ENCODE measurements around the gene GPER1.
"Not testable (repeated sequence)": the region's sequence is repeated elsewhere in the genome, so short reads cannot be mapped to it uniquely, and the experiment has no call there.

Gene GPER1

GRCh38 chr7:1073142-1073977 is 14.6 kb upstream of the GPER1 start:
- no peaks in the 10 kb centered on the region for H3K4me1 Mint-ChIP-seq (ENCODE audit: low read depth)
- H3K4me3 Mint-ChIP-seq: no peak overlapping the region
- H3K27me3 Mint-ChIP-seq: no peaks in the 10 kb centered on the region
- H3K36me3 Mint-ChIP-seq: no peaks in the 10 kb centered on the region
- H3K27ac Mint-ChIP-seq: no peak overlapping the region
- H3K9me3 Mint-ChIP-seq (ENCODE audit: low read depth): no peaks in the 10 kb centered on the region

GRCh38 chr7:1074018-1074417 is 13.9 kb upstream of the GPER1 start:
- not testable (repeated sequence) for H3K9me3 Mint-ChIP-seq (ENCODE audit: low read depth)

GRCh38 chr7:1074593-1075431 is 13.1 kb upstream of the GPER1 start:
- Mint-ChIP-seq H3K36me3 (no peaks in the 10 kb centered on the region), H3K4me1 (ENCODE audit: low read depth) (no peaks in the 10 kb centered on the region), H3K27ac (no peak overlapping the region), H3K4me3 (no peak overlapping the region), H3K9me3 (ENCODE audit: low read depth) (no peaks in the 10 kb centered on the region), H3K27me3 (no peaks in the 10 kb centered on the region)

More at GRCh38 chr7:1074018-1074417, 13.9 kb upstream of the GPER1 start:
- H3K27ac Mint-ChIP-seq; H3K4me1 Mint-ChIP-seq (ENCODE audit: low read depth); H3K27me3 Mint-ChIP-seq; H3K4me3 Mint-ChIP-seq; H3K36me3 Mint-ChIP-seq: not testable (repeated sequence)

- no peak overlapping the region for H3K4me3 Mint-ChIP-seq
- H3K27ac Mint-ChIP-seq: no peak overlapping the region
- H3K27me3 Mint-ChIP-seq: no peaks in the 10 kb centered on the region
- H3K4me1 Mint-ChIP-seq (ENCODE audit: low read depth): no peaks in the 10 kb centered on the region
- H3K9me3 Mint-ChIP-seq (ENCODE audit: low read depth): no peaks in the 10 kb centered on the region
- H3K36me3 Mint-ChIP-seq: no peaks in the 10 kb centered on the region
Measured at GRCh38 chr7:1076184-1077072, 11.5 kb upstream of the GPER1 start.

GRCh38 chr7:1078519-1078918 is 9.4 kb upstream of the GPER1 start:
- Mint-ChIP-seq H3K27ac (no peak overlapping the region), H3K27me3 (no peaks in the 10 kb centered on the region), H3K4me3 (no peak overlapping the region), H3K4me1 (ENCODE audit: low read depth) (no peaks in the 10 kb centered on the region), H3K9me3 (ENCODE audit: low read depth) (no peaks in the 10 kb centered on the region), H3K36me3 (no peaks in the 10 kb centered on the region)

GRCh38 chr7:1078985-1079384 is 8.9 kb upstream of the GPER1 start:
- Mint-ChIP-seq H3K27me3 (no peaks in the 10 kb centered on the region), H3K36me3 (no peaks in the 10 kb centered on the region), H3K4me1 (ENCODE audit: low read depth) (no peaks in the 10 kb centered on the region), H3K9me3 (ENCODE audit: low read depth) (no peaks in the 10 kb centered on the region), H3K27ac (no peak overlapping the region), H3K4me3 (no peak overlapping the region)

GRCh38 chr7:1079546-1079945 is 8.4 kb upstream of the GPER1 start:
- Mint-ChIP-seq H3K36me3 (no peaks in the 10 kb centered on the region), H3K27me3 (no peaks in the 10 kb centered on the region), H3K4me1 (ENCODE audit: low read depth) (no peaks in the 10 kb centered on the region), H3K9me3 (ENCODE audit: low read depth) (no peaks in the 10 kb centered on the region), H3K27ac (no peak overlapping the region), H3K4me3 (no peak overlapping the region)

- H3K27ac Mint-ChIP-seq: no peak overlapping the region
- H3K27me3 Mint-ChIP-seq: no peaks in the 10 kb centered on the region
- H3K9me3 Mint-ChIP-seq (ENCODE audit: low read depth): no peaks in the 10 kb centered on the region
- H3K4me3 Mint-ChIP-seq: no peak overlapping the region
- H3K36me3 Mint-ChIP-seq: no peaks in the 10 kb centered on the region
- no peaks in the 10 kb centered on the region for H3K4me1 Mint-ChIP-seq (ENCODE audit: low read depth)
Measured at GRCh38 chr7:1080252-1080920, 7.5 kb upstream of the GPER1 start.

GRCh38 chr7:1080921-1081255 is 7.0 kb upstream of the GPER1 start:
- Mint-ChIP-seq H3K36me3 (no peaks in the 10 kb centered on the region), H3K4me3 (no peak overlapping the region), H3K27ac (no peak overlapping the region), H3K27me3 (no peaks in the 10 kb centered on the region), H3K9me3 (ENCODE audit: low read depth) (no peaks in the 10 kb centered on the region), H3K4me1 (ENCODE audit: low read depth) (no peaks in the 10 kb centered on the region)

- H3K4me3 Mint-ChIP-seq: no peak overlapping the region
- H3K27me3 Mint-ChIP-seq: no peaks in the 10 kb centered on the region
- no peaks in the 10 kb centered on the region for H3K9me3 Mint-ChIP-seq (ENCODE audit: low read depth)
- H3K4me1 Mint-ChIP-seq (ENCODE audit: low read depth): peaks cover 2% of the 10 kb centered on the region
- H3K36me3 Mint-ChIP-seq: no peaks in the 10 kb centered on the region
- no peak overlapping the region for H3K27ac Mint-ChIP-seq
Measured at GRCh38 chr7:1081336-1081735, 6.6 kb upstream of the GPER1 start.

- Mint-ChIP-seq H3K27me3 (no peaks in the 10 kb centered on the region), H3K27ac (no peak overlapping the region), H3K4me1 (ENCODE audit: low read depth) (peaks cover 4% of the 10 kb centered on the region)
Measured at GRCh38 chr7:1081931-1082401, 5.9 kb upstream of the GPER1 start.

GRCh38 chr7:1083729-1084657 is 3.9 kb upstream of the GPER1 start:
- Mint-ChIP-seq H3K36me3 (no peaks in the 10 kb centered on the region), H3K9me3 (ENCODE audit: low read depth) (no peaks in the 10 kb centered on the region), H3K4me3 (no peak overlapping the region), H3K27me3 (no peaks in the 10 kb centered on the region), H3K27ac (no peak overlapping the region), H3K4me1 (ENCODE audit: low read depth) (peaks cover 8% of the 10 kb centered on the region)

More at GRCh38 chr7:1081931-1082401, 5.9 kb upstream of the GPER1 start:
- no peak overlapping the region for H3K4me3 Mint-ChIP-seq
- H3K36me3 Mint-ChIP-seq: no peaks in the 10 kb centered on the region
- no peaks in the 10 kb centered on the region for H3K9me3 Mint-ChIP-seq (ENCODE audit: low read depth)

- Mint-ChIP-seq H3K4me3 (no peak overlapping the region), H3K27me3 (no peaks in the 10 kb centered on the region), H3K4me1 (ENCODE audit: low read depth) (peaks cover 8% of the 10 kb centered on the region), H3K36me3 (no peaks in the 10 kb centered on the region), H3K9me3 (ENCODE audit: low read depth) (no peaks in the 10 kb centered on the region), H3K27ac (no peak overlapping the region)
Measured at GRCh38 chr7:1085266-1085665, 2.6 kb upstream of the GPER1 start.

Data from activated naive CD8-positive, alpha-beta T cell (primary cell).